GM12873 (cell line): ENCODE measurements around the gene CDK14.

ENCODE experiments used
- CTCF ChIP-seq: IDR thresholded peaks from 2 replicates; pipeline ENCODE4 v1.5.1; 2012; ENCODE audit warnings: low read depth, mild to moderate bottlenecking, moderate library complexity, low read length, control low read depth; ENCODE audit not compliant: insufficient read depth; ENCODE audit errors: missing control alignments

The CDK14 gene

GRCh38 chr7:91169830-91170191, 573.7 kb downstream of the CDK14 start:
- TF ChIP-seq CTCF: no peak

GRCh38 chr7:91180746-91181145, 584.6 kb downstream of the CDK14 start:
- no peak for TF ChIP-seq CTCF

GRCh38 chr7:91181949-91182348, 585.8 kb downstream of the CDK14 start:
- TF ChIP-seq CTCF: no peak

- no peak for TF ChIP-seq CTCF
Observed at GRCh38 chr7:91182819-91183764, 587.0 kb downstream of the CDK14 start.

- no peak for TF ChIP-seq CTCF
Observed at GRCh38 chr7:91185771-91186170, 589.6 kb downstream of the CDK14 start.

GRCh38 chr7:91187061-91187460, 590.9 kb downstream of the CDK14 start:
- no peak for TF ChIP-seq CTCF

GRCh38 chr7:91191771-91192170, 595.6 kb downstream of the CDK14 start:
- no peak for TF ChIP-seq CTCF
